NB4 (cell line): ENCODE data around the gene DSN1.

Experiments used
- DNase-seq: peaks from one replicate; pipeline ENCODE4 v3.0.0; 2010; ENCODE audit warnings: low read depth
- H3K4me3 ChIP-seq: one replicate; pipeline ENCODE4 v1.5.1; 2011; ENCODE audit warnings: mild to moderate bottlenecking, low read depth, low read length, moderate library complexity
- MAX ChIP-seq: IDR thresholded peaks from 2 replicates; pipeline ENCODE4 v1.6.1; 2011; ENCODE audit warnings: low read depth, low read length
- MYC ChIP-seq: IDR thresholded peaks from 2 replicates; pipeline ENCODE4 v1.6.1; 2011; ENCODE audit warnings: low read depth, low read length
- POLR2A ChIP-seq: IDR thresholded peaks from 2 replicates; pipeline ENCODE4 v1.6.1; 2011; ENCODE audit warnings: mild to moderate bottlenecking; ENCODE audit not compliant: insufficient read length; ENCODE audit errors: extremely low read depth
- TF ChIP-seq, protein P1 (sequence below): IDR thresholded peaks from one replicate; pipeline ENCODE4 v1.5.1; 2012; ENCODE audit warnings: low read depth, low read length

DSN1 gene

DNA sequence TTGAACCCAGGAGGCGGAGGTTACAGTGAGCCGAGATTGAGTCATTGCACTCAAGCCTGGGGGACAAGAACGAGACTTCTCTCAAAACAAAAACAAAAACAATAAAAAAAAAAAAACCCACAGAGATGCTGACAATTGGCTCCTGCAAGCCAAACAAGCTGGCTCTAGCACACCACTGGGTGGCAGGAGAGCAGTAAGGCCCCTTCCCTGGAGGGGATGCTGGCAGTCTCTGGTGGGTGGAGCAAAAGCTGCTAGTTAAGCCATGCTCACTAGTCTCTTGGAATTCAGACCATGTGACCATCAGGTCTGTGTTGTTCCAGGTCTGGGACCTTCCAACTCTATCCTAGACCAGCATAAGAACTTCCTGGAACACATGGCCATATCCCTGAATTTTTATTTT lies 18.9 kb upstream of the DSN1 start:
- TF ChIP-seq MAX (no peak), POLR2A (no peak), MYC (no peak)
- TF ChIP-seq, protein P1, sequence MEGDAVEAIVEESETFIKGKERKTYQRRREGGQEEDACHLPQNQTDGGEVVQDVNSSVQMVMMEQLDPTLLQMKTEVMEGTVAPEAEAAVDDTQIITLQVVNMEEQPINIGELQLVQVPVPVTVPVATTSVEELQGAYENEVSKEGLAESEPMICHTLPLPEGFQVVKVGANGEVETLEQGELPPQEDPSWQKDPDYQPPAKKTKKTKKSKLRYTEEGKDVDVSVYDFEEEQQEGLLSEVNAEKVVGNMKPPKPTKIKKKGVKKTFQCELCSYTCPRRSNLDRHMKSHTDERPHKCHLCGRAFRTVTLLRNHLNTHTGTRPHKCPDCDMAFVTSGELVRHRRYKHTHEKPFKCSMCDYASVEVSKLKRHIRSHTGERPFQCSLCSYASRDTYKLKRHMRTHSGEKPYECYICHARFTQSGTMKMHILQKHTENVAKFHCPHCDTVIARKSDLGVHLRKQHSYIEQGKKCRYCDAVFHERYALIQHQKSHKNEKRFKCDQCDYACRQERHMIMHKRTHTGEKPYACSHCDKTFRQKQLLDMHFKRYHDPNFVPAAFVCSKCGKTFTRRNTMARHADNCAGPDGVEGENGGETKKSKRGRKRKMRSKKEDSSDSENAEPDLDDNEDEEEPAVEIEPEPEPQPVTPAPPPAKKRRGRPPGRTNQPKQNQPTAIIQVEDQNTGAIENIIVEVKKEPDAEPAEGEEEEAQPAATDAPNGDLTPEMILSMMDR, result peak; percentile 31
- DNase-seq, result peak; percentile 49
- no peak overlapping the region for H3K4me3 ChIP-seq

DNA sequence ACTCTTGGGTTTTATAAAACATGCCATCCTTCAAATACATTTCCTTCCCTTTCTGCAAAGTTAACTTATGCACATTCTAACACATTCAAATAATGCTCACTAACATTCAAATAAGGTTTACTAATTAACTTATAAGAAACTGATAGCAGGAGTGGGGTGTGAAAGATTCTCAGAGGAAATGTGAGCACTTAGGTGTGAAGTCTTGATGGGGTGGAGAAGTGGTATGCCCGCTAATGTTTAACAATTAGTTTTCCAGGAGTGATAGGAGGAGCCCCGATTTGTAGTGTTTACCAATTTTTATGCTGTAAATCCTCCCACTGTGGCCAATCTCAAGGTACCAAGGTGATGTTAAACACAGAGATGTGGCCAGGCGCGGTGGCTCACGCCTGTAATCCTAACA lies 18.3 kb upstream of the DSN1 start:
- H3K4me3 ChIP-seq, result no peak overlapping the region
- DNase-seq, result no peak
- TF ChIP-seq, protein P1, result no peak
- TF ChIP-seq POLR2A (no peak), MAX (no peak)

DNA sequence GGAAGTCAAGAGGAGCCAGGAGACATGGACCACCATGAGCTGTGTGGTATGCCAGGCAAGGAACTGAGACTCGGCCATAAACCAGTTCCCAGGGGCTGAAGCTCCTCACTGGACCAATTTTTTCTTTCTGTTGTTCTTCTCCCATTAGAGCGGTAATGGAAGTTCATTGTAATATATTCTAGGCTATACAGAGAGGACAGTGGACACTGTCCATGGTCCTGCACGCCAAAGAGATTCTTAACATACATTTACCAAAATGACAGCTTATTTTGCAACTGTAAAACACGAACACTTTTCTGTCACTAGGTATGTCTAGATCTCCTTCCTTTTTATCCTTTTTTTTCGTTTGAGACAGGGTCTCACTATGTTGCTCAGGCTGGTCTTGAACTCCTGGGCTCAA lies 13.1 kb upstream of the DSN1 start:
- TF ChIP-seq, protein P1, result no peak
- no peak for TF ChIP-seq MYC
- no peak for TF ChIP-seq POLR2A
- TF ChIP-seq MAX, result no peak
- H3K4me3 ChIP-seq, result no peak overlapping the region
- no peak for DNase-seq

DNA sequence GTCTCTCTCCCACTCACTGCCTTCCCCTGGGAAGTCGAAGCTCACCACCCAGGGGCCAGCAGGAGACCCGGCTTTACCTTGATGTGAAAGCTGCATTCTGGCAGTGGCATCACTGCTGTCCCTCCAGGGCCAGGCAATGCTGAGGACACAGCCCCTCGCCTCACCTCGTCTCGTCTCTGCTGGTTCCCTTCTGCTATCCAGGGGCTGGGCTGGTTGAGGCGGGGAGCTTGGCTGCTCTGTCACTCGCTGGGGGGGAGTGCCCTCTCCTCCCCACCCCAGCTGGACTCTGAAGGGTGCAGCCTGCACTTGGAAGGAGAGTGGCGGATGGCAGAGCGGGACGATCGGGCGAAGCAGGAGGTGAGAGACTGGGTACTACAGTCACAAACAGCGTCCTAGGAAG lies 12.7 kb upstream of the DSN1 start:
- no peak overlapping the region for H3K4me3 ChIP-seq
- no peak for TF ChIP-seq MAX
- no peak for TF ChIP-seq POLR2A
- TF ChIP-seq, protein P1, result no peak
- no peak for TF ChIP-seq MYC
- no peak for DNase-seq

GRCh38 chr20:36785308-36785707 lies 11.7 kb upstream of the DSN1 start:
- no peak for DNase-seq
- TF ChIP-seq, protein P1, result no peak
- no peak for TF ChIP-seq POLR2A
- TF ChIP-seq MAX, result no peak
- no peak for TF ChIP-seq MYC

DNA sequence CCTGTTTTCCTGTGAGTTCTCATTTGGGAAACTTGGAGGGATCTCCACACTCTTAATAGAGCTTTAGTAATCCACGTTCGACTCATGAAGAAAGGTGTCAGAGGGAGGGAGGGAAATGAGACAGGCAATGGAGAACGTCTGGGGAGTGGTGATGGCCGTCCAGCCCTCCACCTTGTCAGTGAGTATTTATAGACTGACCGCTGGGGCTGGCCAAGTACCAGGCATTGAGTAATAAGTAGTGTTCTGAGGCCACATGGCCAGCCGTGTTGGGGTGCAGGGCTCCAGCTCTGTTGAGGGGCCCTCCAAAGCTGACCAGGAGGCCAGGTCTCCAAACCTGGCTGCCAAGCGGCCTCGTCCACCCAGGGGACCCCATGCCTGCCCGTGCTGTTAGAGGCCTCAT lies 11.3 kb upstream of the DSN1 start:
- TF ChIP-seq POLR2A (no peak), MAX (no peak), MYC (no peak)
- TF ChIP-seq, protein P1, result no peak
- DNase-seq, result no peak
- no peak overlapping the region for H3K4me3 ChIP-seq

More at GRCh38 chr20:36785308-36785707, 11.7 kb upstream of the DSN1 start:
- H3K4me3 ChIP-seq, result no peak overlapping the region
